Hepatic stellate cell (primary cell): Measurements from ENCODE around the gene F12.

Experiments used
- DNase-seq: peaks from one replicate; pipeline ENCODE4 v3.0.0; 2011; ENCODE audit warnings: low spot score

The F12 gene

DNA sequence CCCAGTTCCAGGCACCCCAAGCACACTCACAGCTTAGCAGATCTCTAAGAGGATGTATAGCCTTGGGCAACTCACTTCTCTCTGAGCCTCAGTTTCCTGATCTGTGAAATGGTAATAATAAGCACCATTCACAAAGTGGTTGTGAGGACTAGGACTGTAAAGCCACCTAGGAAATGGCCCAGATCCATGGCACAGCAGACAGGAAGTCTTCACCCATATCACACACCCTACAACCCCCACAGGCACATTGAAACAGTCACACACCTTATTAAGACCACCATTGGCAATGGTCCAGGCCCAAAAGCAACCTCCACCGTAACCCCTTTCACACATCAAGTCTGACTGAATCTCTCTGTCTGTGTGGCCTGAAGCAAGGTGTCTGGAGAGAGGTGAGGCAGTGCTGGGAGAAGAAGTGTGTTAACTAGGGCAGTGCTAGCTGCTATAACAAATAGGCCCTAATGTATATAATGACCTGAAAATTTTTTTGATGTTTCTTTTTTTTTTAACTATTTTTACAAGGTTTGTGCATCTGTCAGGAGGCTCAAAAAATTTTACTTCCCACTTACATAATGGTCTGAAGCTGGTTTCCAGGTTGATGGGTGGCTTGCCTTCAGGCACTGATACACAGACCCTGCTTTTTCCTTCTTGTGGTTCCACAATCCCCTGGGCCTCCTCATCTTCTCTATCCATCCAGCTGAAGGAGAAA, 54.0 kb downstream of the F12 start:
- no peak for DNase-seq

DNA sequence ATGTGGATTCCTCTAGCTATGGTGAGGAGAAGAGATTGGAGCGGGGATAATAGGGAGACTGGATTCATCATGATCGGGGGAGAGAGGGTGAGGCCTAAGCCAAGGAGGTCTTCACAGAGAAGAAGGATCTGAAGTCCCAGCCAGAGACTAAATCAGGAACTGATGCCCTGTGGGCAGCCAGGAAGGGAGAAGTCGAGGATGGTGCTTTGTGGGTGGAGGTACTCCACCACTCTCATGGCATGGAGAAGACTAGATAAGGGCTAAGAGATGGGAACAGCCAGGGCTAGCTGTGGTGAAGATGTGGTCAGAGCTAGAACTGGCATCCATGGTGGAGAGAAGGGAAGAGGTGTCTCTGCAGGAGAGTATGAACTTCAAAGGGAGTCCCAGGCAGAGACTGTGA, 54.7 kb downstream of the F12 start:
- DNase-seq: no peak

- DNase-seq: no peak
Measured at GRCh38 chr5:177354256-177354655, 55.1 kb downstream of the F12 start.

DNA sequence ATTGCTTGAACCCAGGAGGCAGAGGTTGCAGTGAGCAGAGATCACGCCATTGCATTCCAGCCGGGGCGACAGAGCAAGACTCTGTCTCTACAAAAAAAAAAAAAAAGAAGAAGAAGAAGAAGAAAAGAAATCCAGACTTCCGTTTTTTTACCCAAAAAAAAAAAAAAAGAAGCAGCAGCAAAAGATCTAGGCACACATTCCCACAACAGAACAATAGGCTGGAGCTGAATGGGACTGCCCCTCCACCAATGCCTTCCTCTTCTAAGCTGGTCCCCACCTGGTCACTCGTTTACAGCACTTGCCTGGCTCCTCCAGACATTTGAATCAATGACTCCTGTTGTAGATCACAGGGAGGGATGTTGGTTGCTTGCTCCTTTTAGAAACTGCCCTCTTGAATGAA, 56.3 kb downstream of the F12 start:
- DNase-seq: no peak
